ENCODE data around the gene CUL4A.
"Not testable (repeated sequence)": the region's sequence is repeated elsewhere in the genome, so short reads cannot be mapped to it uniquely, and the experiment has no call there.

The CUL4A gene

DNA sequence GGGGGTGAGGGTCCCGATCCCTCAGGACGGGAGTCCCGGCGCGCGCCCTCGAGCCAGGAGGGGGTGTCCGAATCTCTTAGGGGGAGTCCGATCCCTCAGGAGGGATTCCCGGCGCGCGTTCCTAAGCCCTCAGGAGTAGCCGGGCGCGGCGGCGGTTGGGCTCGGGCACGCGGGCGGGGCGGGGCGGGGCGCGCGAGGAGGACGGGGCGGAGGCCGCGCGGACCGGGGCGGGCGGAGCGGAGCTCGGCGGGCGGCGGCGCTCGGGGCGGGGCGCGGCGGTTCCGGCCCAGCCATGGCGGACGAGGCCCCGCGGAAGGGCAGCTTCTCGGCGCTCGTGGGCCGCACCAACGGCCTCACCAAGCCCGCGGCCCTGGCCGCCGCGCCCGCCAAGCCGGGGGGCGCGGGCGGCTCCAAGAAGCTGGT lies at the start of gene CUL4A:
CUL4A (plus strand) TSS at position 278 of the 423 bp plus-strand sequence; CDS start at position 293, 15 bp downstream.
- DNase-seq (ENCODE audit: extremely low spot score), result peak; percentile 45
- TF ChIP-seq NFRKB (IDR thresholded peaks at IDR 0.05) (no peak), L3MBTL2 (conservative IDR thresholded peaks at IDR 0.05) (no peak), CTBP1 (IDR thresholded peaks at IDR 0.05; ENCODE audit: borderline replicate concordance) (no peak), BHLHE40 (IDR thresholded peaks at IDR 0.05; ENCODE audit: borderline replicate concordance) (no peak), FOXA1 (IDR thresholded peaks at IDR 0.05) (no peak), LEF1 (IDR thresholded peaks at IDR 0.05; ENCODE audit: borderline replicate concordance) (no peak), HDGF (IDR thresholded peaks at IDR 0.05; ENCODE audit: borderline replicate concordance) (no peak), FOXK2 (IDR thresholded peaks at IDR 0.05) (no peak), ELF4 (IDR thresholded peaks at IDR 0.05) (no peak), SP1 (IDR thresholded peaks at IDR 0.05) (no peak), ZNF384 (IDR thresholded peaks at IDR 0.05) (no peak), TARDBP (IDR thresholded peaks at IDR 0.05) (no peak), ARNT (IDR thresholded peaks at IDR 0.05) (no peak), FOXM1 (IDR thresholded peaks at IDR 0.05; ENCODE audit: borderline replicate concordance) (no peak), SUZ12 (IDR thresholded peaks at IDR 0.05) (no peak)
- TF ChIP-seq, protein P1, sequence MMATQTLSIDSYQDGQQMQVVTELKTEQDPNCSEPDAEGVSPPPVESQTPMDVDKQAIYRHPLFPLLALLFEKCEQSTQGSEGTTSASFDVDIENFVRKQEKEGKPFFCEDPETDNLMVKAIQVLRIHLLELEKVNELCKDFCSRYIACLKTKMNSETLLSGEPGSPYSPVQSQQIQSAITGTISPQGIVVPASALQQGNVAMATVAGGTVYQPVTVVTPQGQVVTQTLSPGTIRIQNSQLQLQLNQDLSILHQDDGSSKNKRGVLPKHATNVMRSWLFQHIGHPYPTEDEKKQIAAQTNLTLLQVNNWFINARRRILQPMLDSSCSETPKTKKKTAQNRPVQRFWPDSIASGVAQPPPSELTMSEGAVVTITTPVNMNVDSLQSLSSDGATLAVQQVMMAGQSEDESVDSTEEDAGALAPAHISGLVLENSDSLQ (IDR thresholded peaks at IDR 0.05), result no peak
- ChIA-PET POLR2A (interaction anchor here (0.6 to 2.6 kb wide), 6 partner anchors 8 to 59 kb away, joined by 3 to 12 read pairs (median 6); no protein-coding TSS in a partner anchor), CTCF (interaction anchor here (0.6 kb wide), 1 partner anchor 18 kb away, joined by 3 read pairs; no protein-coding TSS in a partner anchor)

DNA sequence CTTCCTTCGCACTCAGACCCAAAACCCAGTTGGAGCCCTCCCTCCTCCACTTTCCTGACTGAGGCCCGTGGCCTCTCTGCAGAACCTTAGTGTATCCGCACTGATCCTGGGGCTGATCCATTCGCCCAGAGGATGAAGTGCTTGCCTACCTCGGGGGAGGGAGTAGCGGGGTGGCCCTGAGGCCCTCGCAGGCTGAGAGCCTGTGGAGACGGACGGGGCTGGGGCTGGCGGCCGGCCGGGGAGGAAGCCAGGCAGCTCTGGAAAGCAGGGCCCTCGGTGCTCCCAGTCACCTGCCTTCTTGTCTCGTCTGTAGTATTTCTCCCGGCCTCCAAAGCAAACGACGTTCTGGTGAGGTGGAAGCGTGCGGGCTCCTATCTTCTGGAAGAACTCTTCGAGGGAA lies 49.7 kb upstream of the CUL4A start:
- CTCF ChIA-PET, result no interaction called here
- POLR2A ChIA-PET, result no interaction called here
- DNase-seq (ENCODE audit: extremely low spot score), result no peak
- TF ChIP-seq SUZ12 (IDR thresholded peaks at IDR 0.05), result no peak
- no peak for TF ChIP-seq LEF1 (IDR thresholded peaks at IDR 0.05; ENCODE audit: borderline replicate concordance)
- TF ChIP-seq, protein P1 (IDR thresholded peaks at IDR 0.05), result no peak
- no peak for TF ChIP-seq L3MBTL2 (conservative IDR thresholded peaks at IDR 0.05)
- TF ChIP-seq SP1 (IDR thresholded peaks at IDR 0.05), result no peak
- no peak for TF ChIP-seq TARDBP (IDR thresholded peaks at IDR 0.05)
- no peak for TF ChIP-seq CTBP1 (IDR thresholded peaks at IDR 0.05; ENCODE audit: borderline replicate concordance)
- no peak for TF ChIP-seq ARNT (IDR thresholded peaks at IDR 0.05)
- TF ChIP-seq FOXK2 (IDR thresholded peaks at IDR 0.05), result no peak
- TF ChIP-seq ELF4 (IDR thresholded peaks at IDR 0.05), result no peak
- no peak for TF ChIP-seq NFRKB (IDR thresholded peaks at IDR 0.05)
- TF ChIP-seq HDGF (IDR thresholded peaks at IDR 0.05; ENCODE audit: borderline replicate concordance), result no peak
- no peak for TF ChIP-seq FOXM1 (IDR thresholded peaks at IDR 0.05; ENCODE audit: borderline replicate concordance)
- TF ChIP-seq BHLHE40 (IDR thresholded peaks at IDR 0.05; ENCODE audit: borderline replicate concordance), result no peak
- no peak for TF ChIP-seq ZNF384 (IDR thresholded peaks at IDR 0.05)
- TF ChIP-seq FOXA1 (IDR thresholded peaks at IDR 0.05), result no peak

DNA sequence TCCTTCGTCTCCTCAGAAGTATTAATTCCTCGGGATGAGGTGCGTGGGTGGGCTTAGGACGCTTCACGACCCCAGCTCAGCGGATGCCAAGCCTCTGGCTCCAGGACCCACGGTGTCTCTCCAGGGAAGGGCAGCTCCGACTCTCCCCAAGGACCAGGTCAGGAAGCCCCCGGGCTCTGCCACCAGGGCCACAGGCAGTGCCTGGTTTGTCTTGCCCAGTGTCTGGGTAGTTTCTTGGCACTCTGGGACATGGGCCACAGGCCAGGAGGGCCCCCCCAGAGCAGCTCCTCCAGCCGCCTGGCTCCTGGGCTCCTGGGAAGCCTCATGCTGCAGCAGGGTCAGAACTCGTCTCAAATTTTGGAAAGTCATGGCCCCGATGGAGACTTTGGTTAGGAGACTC lies 48.4 kb upstream of the CUL4A start:
- TF ChIP-seq HDGF (IDR thresholded peaks at IDR 0.05; ENCODE audit: borderline replicate concordance) (no peak), ARNT (IDR thresholded peaks at IDR 0.05) (no peak), SP1 (IDR thresholded peaks at IDR 0.05) (no peak), FOXK2 (IDR thresholded peaks at IDR 0.05) (no peak), FOXA1 (IDR thresholded peaks at IDR 0.05) (no peak), ZNF384 (IDR thresholded peaks at IDR 0.05) (no peak)
- ChIA-PET POLR2A (no interaction called here), CTCF (no interaction called here)
- no peak for DNase-seq (ENCODE audit: extremely low spot score)

- no peak for TF ChIP-seq BHLHE40 (IDR thresholded peaks at IDR 0.05; ENCODE audit: borderline replicate concordance)
- TF ChIP-seq ZNF384 (IDR thresholded peaks at IDR 0.05), result no peak
- TF ChIP-seq TARDBP (IDR thresholded peaks at IDR 0.05), result no peak
- TF ChIP-seq FOXK2 (IDR thresholded peaks at IDR 0.05), result no peak
- TF ChIP-seq FOXA1 (IDR thresholded peaks at IDR 0.05), result no peak
- no peak for TF ChIP-seq CTBP1 (IDR thresholded peaks at IDR 0.05; ENCODE audit: borderline replicate concordance)
- TF ChIP-seq, protein P1 (IDR thresholded peaks at IDR 0.05), result no peak
- TF ChIP-seq ELF4 (IDR thresholded peaks at IDR 0.05), result no peak
- TF ChIP-seq SUZ12 (IDR thresholded peaks at IDR 0.05), result no peak
- no peak for TF ChIP-seq ARNT (IDR thresholded peaks at IDR 0.05)
- TF ChIP-seq SP1 (IDR thresholded peaks at IDR 0.05), result no peak
- no peak for TF ChIP-seq NFRKB (IDR thresholded peaks at IDR 0.05)
- no peak for TF ChIP-seq HDGF (IDR thresholded peaks at IDR 0.05; ENCODE audit: borderline replicate concordance)
- TF ChIP-seq FOXM1 (IDR thresholded peaks at IDR 0.05; ENCODE audit: borderline replicate concordance), result no peak
- no peak for TF ChIP-seq LEF1 (IDR thresholded peaks at IDR 0.05; ENCODE audit: borderline replicate concordance)
- CTCF ChIA-PET, result no interaction called here
- DNase-seq (ENCODE audit: extremely low spot score), result no peak
- POLR2A ChIA-PET, result no interaction called here
Observed at GRCh38 chr13:113161433-113161832, 48.0 kb upstream of the CUL4A start.

- POLR2A ChIA-PET; DNase-seq (ENCODE audit: extremely low spot score): not testable (repeated sequence)
Observed at GRCh38 chr13:113161975-113162374, 47.4 kb upstream of the CUL4A start.

GRCh38 chr13:113162783-113163685 lies 46.4 kb upstream of the CUL4A start:
- ChIA-PET POLR2A (no interaction called here), CTCF (no interaction called here)
- no peak for DNase-seq (ENCODE audit: extremely low spot score)
- TF ChIP-seq FOXA1 (IDR thresholded peaks at IDR 0.05) (no peak), FOXM1 (IDR thresholded peaks at IDR 0.05; ENCODE audit: borderline replicate concordance) (no peak), ZNF384 (IDR thresholded peaks at IDR 0.05) (no peak), CTBP1 (IDR thresholded peaks at IDR 0.05; ENCODE audit: borderline replicate concordance) (no peak), BHLHE40 (IDR thresholded peaks at IDR 0.05; ENCODE audit: borderline replicate concordance) (no peak), TARDBP (IDR thresholded peaks at IDR 0.05) (no peak), SUZ12 (IDR thresholded peaks at IDR 0.05) (no peak), NFRKB (IDR thresholded peaks at IDR 0.05) (no peak), FOXK2 (IDR thresholded peaks at IDR 0.05) (no peak), ELF4 (IDR thresholded peaks at IDR 0.05) (no peak), SP1 (IDR thresholded peaks at IDR 0.05) (no peak), L3MBTL2 (conservative IDR thresholded peaks at IDR 0.05) (no peak), ARNT (IDR thresholded peaks at IDR 0.05) (no peak), LEF1 (IDR thresholded peaks at IDR 0.05; ENCODE audit: borderline replicate concordance) (no peak), HDGF (IDR thresholded peaks at IDR 0.05; ENCODE audit: borderline replicate concordance) (no peak)
- TF ChIP-seq, protein P1 (IDR thresholded peaks at IDR 0.05), result no peak

More at GRCh38 chr13:113161975-113162374, 47.4 kb upstream of the CUL4A start:
- CTCF ChIA-PET, result not testable (repeated sequence)
